Stomach (tissue), 4 donors: ENCODE results near the gene DNAJC16.

Experiments used
- POLR2AphosphoS5 ChIP-seq, 3 donors: sonication (generic); formaldehyde crosslinking; IDR thresholded peaks; one replicate each; pipeline ENCODE4 v1.6.1; 2016; ENCODE audit warnings: antibody characterized with exemption in 3 of 3
- TF ChIP-seq, protein P1 (sequence below), 7 experiments: fragments of 450-650 bp in 4 of 7; fragments of 200-600 bp in 3 of 7; sonication (generic) in 3 of 7; IDR thresholded peaks; one replicate each; pipeline ENCODE4 v1.5.1; 2016 to 2019; ENCODE audit warnings: antibody characterized with exemption in 7 of 7, control low read depth in 2 of 7, mild to moderate bottlenecking in 1 of 7

DNA sequence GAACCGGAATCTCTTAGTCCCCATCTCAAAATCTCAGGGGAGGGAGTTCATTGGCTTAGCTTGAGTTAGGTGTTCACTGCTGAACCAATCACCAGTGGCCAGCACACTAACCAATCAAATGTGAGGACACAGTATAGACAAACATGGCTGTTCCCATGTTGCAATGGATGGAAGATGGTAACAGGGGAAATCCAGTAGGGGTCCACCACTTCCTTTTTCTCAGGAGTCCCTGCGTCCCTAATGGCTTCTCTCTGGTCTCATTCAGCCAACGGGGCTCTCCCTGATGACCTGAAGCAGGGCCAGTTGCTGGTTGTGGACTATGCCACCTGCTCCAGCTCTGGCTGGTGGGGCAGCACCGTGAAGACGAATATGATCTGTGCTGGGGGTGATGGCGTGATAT lies 41.0 kb upstream of the DNAJC16 start:
- TF ChIP-seq, protein P1, sequence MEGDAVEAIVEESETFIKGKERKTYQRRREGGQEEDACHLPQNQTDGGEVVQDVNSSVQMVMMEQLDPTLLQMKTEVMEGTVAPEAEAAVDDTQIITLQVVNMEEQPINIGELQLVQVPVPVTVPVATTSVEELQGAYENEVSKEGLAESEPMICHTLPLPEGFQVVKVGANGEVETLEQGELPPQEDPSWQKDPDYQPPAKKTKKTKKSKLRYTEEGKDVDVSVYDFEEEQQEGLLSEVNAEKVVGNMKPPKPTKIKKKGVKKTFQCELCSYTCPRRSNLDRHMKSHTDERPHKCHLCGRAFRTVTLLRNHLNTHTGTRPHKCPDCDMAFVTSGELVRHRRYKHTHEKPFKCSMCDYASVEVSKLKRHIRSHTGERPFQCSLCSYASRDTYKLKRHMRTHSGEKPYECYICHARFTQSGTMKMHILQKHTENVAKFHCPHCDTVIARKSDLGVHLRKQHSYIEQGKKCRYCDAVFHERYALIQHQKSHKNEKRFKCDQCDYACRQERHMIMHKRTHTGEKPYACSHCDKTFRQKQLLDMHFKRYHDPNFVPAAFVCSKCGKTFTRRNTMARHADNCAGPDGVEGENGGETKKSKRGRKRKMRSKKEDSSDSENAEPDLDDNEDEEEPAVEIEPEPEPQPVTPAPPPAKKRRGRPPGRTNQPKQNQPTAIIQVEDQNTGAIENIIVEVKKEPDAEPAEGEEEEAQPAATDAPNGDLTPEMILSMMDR (IDR thresholded peaks at IDR 0.05) = no peak
- TF ChIP-seq POLR2AphosphoS5 (IDR thresholded peaks at IDR 0.05) = no peak
